Gastroesophageal sphincter (tissue), 3 donors: ENCODE data around the gene PRDM16.

Experiments
- CTCF ChIP-seq, 4 experiments: fragments of 200-600 bp in 2 of 4; fragments of 450-650 bp in 2 of 4; sonication (generic) in 1 of 4; IDR thresholded peaks; one replicate each; pipeline ENCODE4 v1.5.1; 2017 to 2019; ENCODE audit warnings: antibody characterized with exemption in 4 of 4, mild to moderate bottlenecking in 2 of 4, moderate library complexity in 2 of 4
- EP300 ChIP-seq: sonication (generic); formaldehyde crosslinking; IDR thresholded peaks from one replicate; pipeline ENCODE4 v1.6.1; 2017; ENCODE audit warnings: antibody characterized with exemption, mild to moderate bottlenecking

- peak in 3 of 4 experiments; percentile 48 to 84 (median 62) for TF ChIP-seq CTCF (IDR thresholded peaks at IDR 0.05)
- no peak for TF ChIP-seq EP300
Measured at GRCh38 chr1:3483801-3484444, 414.9 kb downstream of the PRDM16 start.
